HepG2 (cell line): ENCODE data around the gene BCAS3. TPM values are rescaled to one million over a fixed set of nuclear protein-coding genes. Genes with fewer than 3 reads are reported as not detected.

Source experiments
- ELF1 ChIP-seq: sonication (generic); formaldehyde crosslinking; IDR thresholded peaks from 2 replicates; pipeline ENCODE4 v1.4.0; 2020; ENCODE audit warnings: missing genetic modification reagents
- FOXM1 ChIP-seq: sonication (generic); formaldehyde crosslinking; IDR thresholded peaks from 2 replicates; pipeline ENCODE4 v1.5.0; 2020; ENCODE audit warnings: missing genetic modification reagents
- JUND ChIP-seq: sonication (generic); formaldehyde crosslinking; IDR thresholded peaks from 2 replicates; pipeline ENCODE4 v1.8.0; 2022; ENCODE audit warnings: mild to moderate bottlenecking, missing genetic modification reagents
- KAT8 ChIP-seq: IDR thresholded peaks from 2 replicates; pipeline ENCODE4 v1.6.1; 2016; ENCODE audit warnings: missing genetic modification reagents, missing compliant biosample characterization
- MXD4 ChIP-seq: IDR thresholded peaks from 2 replicates; pipeline ENCODE4 v1.6.1; 2016; ENCODE audit warnings: mild to moderate bottlenecking, missing biosample characterization, missing genetic modification reagents
- PAWR ChIP-seq: sonication (generic); formaldehyde crosslinking; IDR thresholded peaks from 2 replicates; pipeline ENCODE4 v1.4.0; 2020; ENCODE audit warnings: missing genetic modification reagents, mild to moderate bottlenecking, borderline replicate concordance
- POGZ ChIP-seq: sonication (generic); formaldehyde crosslinking; IDR thresholded peaks from 2 replicates; pipeline ENCODE4 v1.4.0; 2020; ENCODE audit warnings: mild to moderate bottlenecking, missing genetic modification reagents
- PTBP1 ChIP-seq: fragments of 200-400 bp; formaldehyde crosslinking; IDR thresholded peaks from 2 replicates; pipeline ENCODE4 v1.6.1; 2018; ENCODE audit warnings: low read length, low read depth; ENCODE audit not compliant: poor library complexity, severe bottlenecking
- RFX5 ChIP-seq: IDR thresholded peaks from 2 replicates; pipeline ENCODE4 v1.6.1; 2011; ENCODE audit warnings: low read depth, low read length, improper control_type of control experiment
- SMAD3 ChIP-seq: sonication (generic); formaldehyde crosslinking; IDR thresholded peaks from 2 replicates; pipeline ENCODE4 v1.4.0; 2020; ENCODE audit warnings: missing genetic modification reagents
- TAF15 ChIP-seq: fragments of 200-400 bp; formaldehyde crosslinking; IDR thresholded peaks from one replicate; pipeline ENCODE4 v1.6.1; 2018; ENCODE audit warnings: mild to moderate bottlenecking, low read depth, low read length; ENCODE audit not compliant: poor library complexity, severe bottlenecking
- TCF12 ChIP-seq, 2 experiments: fragments of 450-650 bp in 1 of 2; sonication (generic) in 1 of 2; formaldehyde crosslinking in 1 of 2; IDR thresholded peaks; 2 replicates each; pipeline versions ENCODE4 v1.6.1 to v1.8.0; 2017 to 2022; ENCODE audit warnings: antibody characterized with exemption in 1 of 2, mild to moderate bottlenecking in 1 of 2, missing genetic modification reagents in 1 of 2, moderate library complexity in 1 of 2
- TERF1 ChIP-seq: sonication (generic); formaldehyde crosslinking; IDR thresholded peaks from 2 replicates; pipeline ENCODE4 v1.8.0; 2022; ENCODE audit warnings: mild to moderate bottlenecking, missing genetic modification reagents, moderate library complexity
- TRIM22 ChIP-seq: fragments of 450-650 bp; IDR thresholded peaks from 2 replicates; pipeline ENCODE4 v1.6.1; 2017
- ZNF253 ChIP-seq: sonication (generic); formaldehyde crosslinking; IDR thresholded peaks from 2 replicates; pipeline ENCODE4 v1.8.0; 2022; ENCODE audit warnings: mild to moderate bottlenecking, missing genetic modification reagents, borderline replicate concordance
- ZNF383 ChIP-seq: sonication (generic); formaldehyde crosslinking; IDR thresholded peaks from 2 replicates; pipeline ENCODE4 v1.4.0; 2020; ENCODE audit warnings: missing genetic modification reagents, mild to moderate bottlenecking, borderline replicate concordance
- ZNF552 ChIP-seq: sonication (generic); formaldehyde crosslinking; IDR thresholded peaks from 2 replicates; pipeline ENCODE4 v1.9.0; 2022; ENCODE audit warnings: missing genetic modification reagents, mild to moderate bottlenecking, borderline replicate concordance
- ZNF83 ChIP-seq: sonication (generic); formaldehyde crosslinking; IDR thresholded peaks from 2 replicates; pipeline ENCODE4 v1.4.0; 2020; ENCODE audit warnings: missing genetic modification reagents, mild to moderate bottlenecking, borderline replicate concordance
- ZNF883 ChIP-seq: sonication (generic); formaldehyde crosslinking; IDR thresholded peaks from 2 replicates; pipeline ENCODE4 v1.5.1; 2020; ENCODE audit warnings: mild to moderate bottlenecking, missing genetic modification reagents; ENCODE audit errors: not compliant biosample characterization
- polyA plus RNA-seq, 8 experiments: library from polyadenylated mRNA; depleted of rRNA in 3 of 8; stranded (reverse) in 7 of 8; unstranded in 1 of 8; fragments of >200 nt; fragmentation: Illumina TruSeq in 4 of 8; extraction: Trizol in 4 of 8; gene quantifications; 2 replicates each; pipeline versions ENCODE4 v1.2.1 to v1.2.3, GENCODE V29; 2011 to 2016; ENCODE audit warnings: low read depth in 4 of 8, missing spikeins in 1 of 8, mixed read lengths in 1 of 8; ENCODE audit not compliant: insufficient read depth in 1 of 8
- total RNA-seq, 5 experiments: library from RNA; depleted of rRNA; stranded (reverse); fragments of >200 nt; fragmentation: Illumina TruSeq; extraction: Trizol; gene quantifications; 2 replicates each; pipeline ENCODE4 v1.2.3, GENCODE V29; 2016; ENCODE audit warnings: low read depth in 1 of 5
- TF ChIP-seq, protein P1 (sequence below): IDR thresholded peaks from 2 replicates; pipeline ENCODE4 v1.6.1; 2016; ENCODE audit warnings: mild to moderate bottlenecking
- TF ChIP-seq, protein P2 (sequence below): sonication (generic); formaldehyde crosslinking; IDR thresholded peaks from 2 replicates; pipeline ENCODE4 v1.5.0; 2020; ENCODE audit warnings: mild to moderate bottlenecking, missing genetic modification reagents, borderline replicate concordance
- TF ChIP-seq, protein P3 (sequence below): sonication (generic); formaldehyde crosslinking; IDR thresholded peaks from 2 replicates; pipeline ENCODE4 v1.8.1; 2023; ENCODE audit warnings: mild to moderate bottlenecking, inconsistent platforms, moderate library complexity, missing genetic modification reagents, borderline replicate concordance

Gene BCAS3
- total and polyA plus RNA-seq, 2 of the 13 experiments (the other 11 are each of a cell fraction or from before 2014, with no cell fraction given), result 10.7 to 11.2 TPM

DNA sequence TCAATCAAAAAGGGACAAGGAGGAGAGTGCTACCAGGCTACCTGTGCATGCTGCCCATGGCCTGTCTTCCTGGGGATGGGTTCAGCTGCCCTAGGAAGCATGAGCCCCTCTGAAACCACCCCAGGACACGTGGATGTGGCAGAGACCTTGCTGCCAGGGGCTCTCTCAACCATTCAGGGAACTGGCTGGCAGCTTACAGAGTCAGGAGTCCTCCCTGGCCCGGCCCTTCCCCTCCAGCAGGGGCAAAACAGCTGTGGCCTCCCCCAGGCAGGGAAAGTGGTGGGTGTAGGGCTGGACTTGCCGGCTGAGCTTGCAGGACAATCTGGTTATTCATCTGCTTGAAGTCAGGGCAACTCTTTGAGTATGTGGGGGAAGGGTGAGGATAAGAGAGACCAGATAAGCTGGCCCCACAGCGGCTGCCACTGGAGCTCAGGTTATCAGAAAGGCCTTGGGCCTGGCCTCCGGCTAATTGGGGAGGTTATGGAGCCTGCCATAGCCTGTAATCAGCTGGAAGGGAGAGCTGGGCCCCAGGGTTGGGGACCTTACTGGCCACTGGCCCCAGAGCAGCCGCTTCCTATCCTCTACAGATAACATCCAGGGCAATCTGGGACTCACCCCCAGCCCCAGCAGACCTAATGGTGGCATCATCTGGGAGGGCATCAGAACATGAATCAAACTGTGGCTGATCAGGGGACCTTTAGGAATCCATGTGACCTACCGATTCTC lies 716.4 kb downstream of the BCAS3 start (continued):
- TF ChIP-seq TCF12 (IDR thresholded peaks at IDR 0.05) (no peak), TCF12 (CRISPR knock-in tag; IDR thresholded peaks at IDR 0.05) (no peak), POGZ (CRISPR knock-in tag) (no peak; the same call in 1 of the 2 replicates), MXD4 (CRISPR knock-in tag) (no peak), ZNF552 (CRISPR knock-in tag) (0 out of 2 replicates have a peak, but pooled peaks have one; percentile 8), PAWR (CRISPR knock-in tag) (no peak), TRIM22 (no peak), RFX5 (no peak), SMAD3 (CRISPR knock-in tag) (peak; percentile 72; the same call in 1 of the 2 replicates), PTBP1 (peak; percentile 66), ZNF883 (CRISPR knock-in tag) (no peak), TERF1 (CRISPR knock-in tag) (0 out of 2 replicates have a peak, but pooled peaks have one; percentile 56), FOXM1 (CRISPR knock-in tag) (no peak), KAT8 (CRISPR knock-in tag) (peak; percentile 80), ELF1 (CRISPR knock-in tag) (no peak; the same call in 1 of the 2 replicates), JUND (CRISPR knock-in tag) (no peak), ZNF383 (CRISPR knock-in tag) (peak; percentile 95; the same call in 1 of the 2 replicates), TAF15 (no peak), ZNF253 (CRISPR knock-in tag) (no peak), ZNF83 (CRISPR knock-in tag) (no peak)
- TF ChIP-seq, protein P1, sequence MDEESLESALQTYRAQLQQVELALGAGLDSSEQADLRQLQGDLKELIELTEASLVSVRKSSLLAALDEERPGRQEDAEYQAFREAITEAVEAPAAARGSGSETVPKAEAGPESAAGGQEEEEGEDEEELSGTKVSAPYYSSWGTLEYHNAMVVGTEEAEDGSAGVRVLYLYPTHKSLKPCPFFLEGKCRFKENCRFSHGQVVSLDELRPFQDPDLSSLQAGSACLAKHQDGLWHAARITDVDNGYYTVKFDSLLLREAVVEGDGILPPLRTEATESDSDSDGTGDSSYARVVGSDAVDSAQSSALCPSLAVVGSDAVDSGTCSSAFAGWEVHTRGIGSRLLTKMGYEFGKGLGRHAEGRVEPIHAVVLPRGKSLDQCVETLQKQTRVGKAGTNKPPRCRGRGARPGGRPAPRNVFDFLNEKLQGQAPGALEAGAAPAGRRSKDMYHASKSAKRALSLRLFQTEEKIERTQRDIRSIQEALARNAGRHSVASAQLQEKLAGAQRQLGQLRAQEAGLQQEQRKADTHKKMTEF (CRISPR knock-in tag), result peak; percentile 49; the same call in 1 of the 2 replicates
- TF ChIP-seq, protein P2, sequence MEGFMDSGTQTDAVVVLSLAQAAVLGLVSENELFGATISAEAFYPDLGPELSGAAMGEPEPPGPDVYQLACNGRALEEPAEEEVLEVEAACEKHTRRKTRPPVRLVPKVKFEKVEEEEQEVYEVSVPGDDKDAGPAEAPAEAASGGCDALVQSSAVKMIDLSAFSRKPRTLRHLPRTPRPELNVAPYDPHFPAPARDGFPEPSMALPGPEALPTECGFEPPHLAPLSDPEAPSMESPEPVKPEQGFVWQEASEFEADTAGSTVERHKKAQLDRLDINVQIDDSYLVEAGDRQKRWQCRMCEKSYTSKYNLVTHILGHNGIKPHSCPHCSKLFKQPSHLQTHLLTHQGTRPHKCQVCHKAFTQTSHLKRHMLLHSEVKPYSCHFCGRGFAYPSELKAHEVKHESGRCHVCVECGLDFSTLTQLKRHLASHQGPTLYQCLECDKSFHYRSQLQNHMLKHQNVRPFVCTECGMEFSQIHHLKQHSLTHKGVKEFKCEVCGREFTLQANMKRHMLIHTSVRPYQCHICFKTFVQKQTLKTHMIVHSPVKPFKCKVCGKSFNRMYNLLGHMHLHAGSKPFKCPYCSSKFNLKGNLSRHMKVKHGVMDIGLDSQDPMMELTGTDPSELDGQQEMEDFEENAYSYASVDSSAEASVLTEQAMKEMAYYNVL (CRISPR knock-in tag), result peak; percentile 91
- TF ChIP-seq, protein P3, sequence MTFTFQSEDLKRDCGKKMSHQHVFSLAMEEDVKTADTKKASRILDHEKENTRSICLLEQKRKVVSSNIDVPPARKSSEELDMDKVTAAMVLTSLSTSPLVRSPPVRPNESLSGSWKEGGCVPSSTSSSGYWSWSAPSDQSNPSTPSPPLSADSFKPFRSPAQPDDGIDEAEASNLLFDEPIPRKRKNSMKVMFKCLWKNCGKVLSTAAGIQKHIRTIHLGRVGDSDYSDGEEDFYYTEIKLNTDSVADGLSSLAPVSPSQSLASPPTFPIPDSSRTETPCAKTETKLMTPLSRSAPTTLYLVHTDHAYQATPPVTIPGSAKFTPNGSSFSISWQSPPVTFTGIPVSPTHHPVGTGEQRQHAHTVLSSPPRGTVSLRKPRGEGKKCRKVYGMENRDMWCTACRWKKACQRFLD (CRISPR knock-in tag), result peak; percentile 76
